A204.1 (cell line): ENCODE measurements around the gene MED15.
"Not testable (repeated sequence)": the region's sequence is repeated elsewhere in the genome, so short reads cannot be mapped to it uniquely, and the experiment has no call there.

Source experiments
- FAIRE-seq: peaks from 2 replicates; lab custom pipeline; 2012; peaks lifted over from hg19 to GRCh38; lab: Jason Lieb, UNC

MED15 gene

GRCh38 chr22:20507253-20508066, at the start of gene MED15:
Gene MED15 (plus strand): TSS chr22:20507610. CDS start chr22:20507679, 69 bp downstream.
- no peak for FAIRE-seq

DNA sequence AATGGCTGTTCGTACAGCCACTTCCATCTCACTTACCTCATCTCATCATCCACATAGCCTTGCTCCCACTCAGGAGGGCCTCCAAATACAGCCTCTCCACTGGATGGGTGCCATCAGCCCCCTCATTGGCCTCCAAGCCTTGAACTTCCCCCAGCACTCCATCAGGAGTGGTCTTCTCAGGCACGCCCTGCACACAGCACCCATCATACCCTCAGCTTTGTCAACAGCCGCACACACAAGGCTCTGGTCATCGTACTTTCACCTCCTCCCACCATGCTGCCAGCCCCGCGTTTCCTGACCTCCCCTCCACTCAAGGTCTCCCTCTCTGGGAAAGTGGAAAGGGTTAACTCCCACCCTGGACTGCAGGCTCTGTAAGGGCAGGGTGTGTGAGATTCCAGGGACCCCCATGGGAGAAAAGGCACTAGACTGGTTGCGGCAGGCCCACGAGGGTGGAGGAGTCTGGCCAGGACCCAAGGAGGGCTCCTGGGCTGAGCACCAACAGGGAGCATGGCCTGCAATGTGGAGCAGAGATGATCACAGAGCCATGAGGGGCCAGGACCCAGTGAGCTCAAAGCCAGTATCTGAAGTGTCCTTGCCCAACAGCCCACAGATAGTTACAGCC, 48.8 kb upstream of the MED15 start:
- no peak for FAIRE-seq

- no peak for FAIRE-seq
Measured at GRCh38 chr22:20459152-20459542, 48.3 kb upstream of the MED15 start.

- no peak for FAIRE-seq
Measured at GRCh38 chr22:20459862-20460261, 47.5 kb upstream of the MED15 start.

DNA sequence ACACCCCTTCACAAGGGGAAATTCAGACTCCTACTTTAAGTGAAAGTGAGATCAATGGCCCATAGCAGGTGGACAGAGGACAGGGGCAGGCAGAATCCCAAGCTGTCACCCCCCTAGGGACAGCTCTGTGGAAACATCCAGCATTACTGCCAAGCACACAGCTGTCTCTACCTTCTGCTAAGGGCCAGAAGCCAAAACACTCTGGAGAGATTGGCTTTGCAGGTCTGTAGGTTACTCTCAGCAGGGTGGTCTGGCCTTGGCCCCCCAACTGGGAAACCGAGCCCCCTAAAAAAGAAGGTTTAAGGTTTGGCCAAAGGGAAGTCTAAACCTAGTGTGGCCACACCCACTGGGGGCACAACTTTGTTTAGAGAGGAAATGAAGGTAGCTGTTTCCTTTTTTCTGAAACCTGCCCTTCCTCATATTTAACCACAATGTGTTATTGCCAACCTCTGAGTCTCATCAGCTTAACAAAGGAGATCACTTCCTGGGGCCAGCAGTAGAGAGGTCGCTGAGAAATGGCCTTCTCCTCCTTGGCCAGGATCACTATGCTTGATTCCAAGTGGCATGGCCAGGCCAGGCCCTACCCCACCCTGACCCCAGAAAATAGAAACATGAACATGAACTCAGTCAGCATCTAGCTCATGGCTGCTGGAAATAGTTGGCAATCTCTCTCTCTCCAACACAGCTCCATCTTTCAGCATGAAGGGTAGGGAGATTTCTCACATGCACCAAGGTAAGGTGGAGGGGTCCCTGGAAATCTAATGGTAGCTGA, 43.9 kb upstream of the MED15 start:
- no peak for FAIRE-seq

DNA sequence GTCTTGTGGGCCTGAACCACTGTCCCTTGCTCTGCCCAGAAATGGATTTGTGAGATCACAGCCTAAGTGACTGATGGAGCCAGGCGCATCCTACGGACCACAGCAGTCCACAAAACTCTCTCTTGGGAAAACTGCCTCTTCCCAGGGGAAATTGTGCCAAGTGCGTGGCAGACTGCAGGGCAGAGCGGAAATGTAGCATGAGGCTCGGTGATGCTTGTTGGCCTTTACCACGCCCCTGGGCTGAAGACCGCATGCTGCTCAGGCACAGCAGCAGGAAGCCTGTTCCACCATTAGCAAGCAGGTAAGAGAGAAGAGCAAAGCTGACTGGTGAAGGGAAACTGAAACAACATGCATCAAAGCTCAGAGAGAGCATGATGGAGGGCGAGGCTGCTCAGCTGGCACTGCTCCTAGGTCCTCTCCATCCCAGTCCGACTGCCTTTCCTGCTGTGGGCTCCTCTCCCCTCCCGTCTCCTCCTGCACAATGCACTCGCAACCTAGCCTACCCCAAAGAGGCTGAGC, 43.3 kb upstream of the MED15 start:
- FAIRE-seq, result no peak

- FAIRE-seq, result no peak
Measured at GRCh38 chr22:20464912-20465758, 42.3 kb upstream of the MED15 start.

- no peak for FAIRE-seq
Measured at GRCh38 chr22:20465759-20466077, 41.7 kb upstream of the MED15 start.

GRCh38 chr22:20466659-20467379, 40.6 kb upstream of the MED15 start:
- no peak for FAIRE-seq

GRCh38 chr22:20469110-20469868, 38.1 kb upstream of the MED15 start:
- no peak for FAIRE-seq

- FAIRE-seq, result not testable (repeated sequence)
Measured at GRCh38 chr22:20470525-20470924, 36.9 kb upstream of the MED15 start.

DNA sequence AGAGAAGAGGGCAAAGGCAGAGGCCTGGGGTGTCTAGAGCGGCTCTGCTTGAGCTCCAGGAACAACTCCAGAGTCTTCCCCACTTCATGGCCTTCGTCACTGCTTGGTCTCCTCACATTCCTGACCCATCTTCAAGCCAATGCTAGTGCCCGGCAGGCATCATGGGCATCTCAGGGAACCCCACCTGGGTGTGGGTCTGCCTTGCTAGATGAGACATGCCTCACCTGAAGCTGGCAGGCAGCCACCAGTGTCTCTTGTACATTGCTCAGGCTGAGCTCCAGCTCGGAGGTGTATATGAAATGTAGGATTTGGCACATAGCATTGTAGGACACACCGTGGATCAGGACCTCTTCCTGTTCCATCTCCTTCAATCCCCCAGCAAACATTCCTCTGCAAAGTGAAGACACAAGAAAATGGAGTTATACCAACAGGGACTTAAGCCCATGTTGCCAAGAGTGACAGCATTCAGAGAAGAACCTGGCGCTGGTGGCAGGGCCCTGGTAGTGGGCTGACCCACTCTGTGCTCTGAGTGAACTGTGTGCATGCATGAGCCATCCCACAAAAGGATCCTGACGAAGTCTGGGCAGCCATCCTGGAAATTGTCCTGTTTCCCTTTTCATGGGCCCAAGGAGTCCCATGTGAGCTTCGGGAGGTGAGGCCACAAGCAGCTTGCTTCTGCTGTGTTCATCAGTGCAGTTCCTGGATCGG, 36.1 kb upstream of the MED15 start:
- FAIRE-seq, result no peak

DNA sequence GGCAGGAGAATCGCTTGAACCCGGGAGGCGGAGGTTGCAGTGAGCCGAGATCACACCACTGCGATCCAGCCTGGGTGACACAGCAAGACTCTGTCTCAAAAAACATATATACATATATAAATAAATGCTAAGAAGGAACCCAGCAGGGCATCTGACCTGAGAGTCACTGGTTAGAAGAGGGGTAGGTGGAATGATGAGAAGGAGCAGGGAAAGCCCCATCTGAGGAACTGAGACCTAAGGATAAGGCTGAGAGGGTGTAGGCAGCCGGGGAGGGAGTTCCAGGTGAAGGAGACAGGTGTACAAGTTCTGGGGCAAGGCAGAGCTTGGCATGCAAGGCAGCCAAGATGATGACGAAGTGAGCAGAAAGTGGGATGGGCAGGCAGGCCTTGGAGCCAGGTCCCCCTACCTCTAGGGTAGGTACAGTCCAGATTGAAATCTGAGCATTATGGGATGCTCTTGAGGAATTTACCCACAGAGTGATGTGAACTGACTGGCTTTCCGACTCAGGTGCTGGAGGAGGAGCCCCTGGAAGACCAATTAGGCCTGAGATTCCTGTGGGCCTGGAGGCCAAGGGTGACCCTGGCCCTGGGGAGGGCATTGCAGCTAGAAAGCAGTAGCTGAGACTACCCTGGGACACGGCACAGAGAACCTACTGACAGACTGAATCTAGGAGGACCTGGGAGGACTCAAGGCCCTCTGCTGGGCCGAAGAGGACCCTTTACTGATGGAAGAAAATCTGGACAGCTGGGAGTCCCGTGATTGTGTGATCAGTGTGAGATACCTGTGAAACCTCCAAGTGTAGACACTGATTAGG, 34.6 kb upstream of the MED15 start:
- FAIRE-seq, result no peak

DNA sequence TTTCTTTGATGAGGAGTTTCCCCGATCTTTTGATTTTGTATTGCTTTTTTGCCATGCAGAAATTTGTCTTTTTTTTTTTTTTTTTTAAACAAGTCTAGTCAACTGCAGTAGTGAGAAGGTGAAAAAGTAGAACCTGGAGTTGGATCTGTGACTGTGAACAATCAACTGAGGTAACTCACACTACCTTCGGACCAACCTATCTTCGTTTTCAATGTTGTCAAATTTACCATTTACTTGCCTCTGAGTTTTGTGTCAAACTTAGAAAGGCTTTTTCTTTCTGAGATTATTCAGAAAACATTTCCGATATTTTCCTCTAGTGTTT, 32.3 kb upstream of the MED15 start:
- no peak for FAIRE-seq

GRCh38 chr22:20475569-20475968, 31.8 kb upstream of the MED15 start:
- FAIRE-seq, result not testable (repeated sequence)

GRCh38 chr22:20478059-20478458, 29.4 kb upstream of the MED15 start:
- FAIRE-seq, result not testable (repeated sequence)

GRCh38 chr22:20479612-20480196, 27.7 kb upstream of the MED15 start:
- FAIRE-seq, result no peak

DNA sequence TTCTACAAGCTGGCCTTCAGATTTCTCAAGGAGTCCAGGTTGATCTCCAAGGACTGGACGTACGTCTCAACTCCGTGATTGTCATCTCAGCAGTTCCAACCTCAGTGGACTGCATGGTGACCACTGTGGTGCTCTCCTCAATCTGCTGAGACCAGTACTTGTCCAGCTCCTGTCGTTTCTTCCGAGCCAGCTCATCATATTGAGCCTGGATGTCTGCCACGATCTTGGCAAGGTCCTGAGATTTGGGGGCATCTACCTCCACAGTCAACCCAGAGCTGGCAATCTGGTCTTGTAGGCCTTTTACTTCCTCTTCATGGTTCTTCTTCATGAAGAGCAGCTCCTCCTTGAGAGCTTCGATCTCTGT, 24.3 kb upstream of the MED15 start:
- FAIRE-seq, result not testable (repeated sequence)

DNA sequence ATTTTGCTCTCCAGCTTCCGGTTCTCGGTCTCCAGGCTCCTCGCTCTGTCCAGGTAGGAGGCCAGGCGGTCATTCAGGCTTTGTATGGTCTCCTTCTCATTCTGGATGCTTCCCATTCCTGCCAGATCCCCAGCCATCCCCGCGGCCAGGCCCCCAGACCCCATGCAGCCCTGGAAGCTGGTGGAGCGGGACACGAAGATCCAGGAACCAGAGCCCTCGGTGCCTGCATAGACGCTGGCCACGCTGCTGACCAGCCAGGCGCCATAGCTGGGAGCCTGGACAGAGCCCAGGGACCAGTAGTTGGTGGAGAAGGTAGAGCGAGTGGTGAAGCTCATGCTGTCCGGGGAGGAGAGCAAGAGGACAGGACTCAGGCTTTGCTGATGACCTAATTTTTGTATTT, 23.6 kb upstream of the MED15 start:
- FAIRE-seq, result no peak
